GM23248 (cell line): Measurements from ENCODE around the gene ARHGEF5. TPM values are rescaled to one million over a fixed set of nuclear protein-coding genes. Genes with fewer than 3 reads are reported as not detected.

Source experiments
- DNase-seq: peaks from one replicate; pipeline ENCODE4 v3.0.0-alpha.2; 2015
- H2AFZ ChIP-seq: fragments of 200-600 bp; sonication (generic); 2 replicates; pipeline ENCODE4 v1.6.1; 2016; ENCODE audit warnings: antibody characterized with exemption
- H3F3A ChIP-seq: fragments of 200-600 bp; sonication (generic); 2 replicates; pipeline ENCODE4 v1.6.1; 2016; ENCODE audit warnings: mild to moderate bottlenecking, antibody characterized with exemption, mixed run types; ENCODE audit not compliant: insufficient read depth
- H3K27ac ChIP-seq: fragments of 200-600 bp; sonication (generic); 2 replicates; pipeline ENCODE4 v1.5.1; 2016; ENCODE audit warnings: mild to moderate bottlenecking
- H3K27me3 ChIP-seq: fragments of 200-600 bp; sonication (generic); replicated peaks from 2 replicates; pipeline ENCODE4 v1.6.1; 2016; ENCODE audit warnings: mild to moderate bottlenecking; ENCODE audit not compliant: insufficient read depth
- H3K36me3 ChIP-seq: fragments of 200-600 bp; sonication (generic); 2 replicates; pipeline ENCODE4 v1.6.1; 2016; ENCODE audit warnings: low read depth, mild to moderate bottlenecking
- H3K4me1 ChIP-seq: fragments of 200-600 bp; sonication (generic); 2 replicates; pipeline ENCODE4 v1.6.1; 2016; ENCODE audit warnings: mild to moderate bottlenecking; ENCODE audit not compliant: insufficient read depth
- H3K4me2 ChIP-seq: fragments of 200-600 bp; sonication (generic); one replicate; pipeline ENCODE4 v1.6.1; 2016; ENCODE audit warnings: mild to moderate bottlenecking; ENCODE audit not compliant: unreplicated experiment
- H3K4me3 ChIP-seq: fragments of 200-600 bp; sonication (generic); 2 replicates; pipeline ENCODE4 v1.5.1; 2016; ENCODE audit warnings: mild to moderate bottlenecking
- H3K79me2 ChIP-seq: fragments of 200-600 bp; sonication (generic); 2 replicates; pipeline ENCODE4 v1.6.1; 2016; ENCODE audit warnings: mild to moderate bottlenecking; ENCODE audit not compliant: insufficient read depth
- H3K9ac ChIP-seq: fragments of 200-600 bp; sonication (generic); 2 replicates; pipeline ENCODE4 v1.6.1; 2016; ENCODE audit warnings: mild to moderate bottlenecking
- H3K9me2 ChIP-seq: fragments of 200-600 bp; sonication (generic); 2 replicates; pipeline ENCODE4 v1.6.1; 2016; ENCODE audit warnings: mixed run types, mild to moderate bottlenecking, moderate library complexity; ENCODE audit not compliant: insufficient read depth
- H3K9me3 ChIP-seq: fragments of 200-600 bp; sonication (generic); one replicate; pipeline ENCODE4 v1.6.1; 2017; ENCODE audit warnings: low read depth
- H4K20me1 ChIP-seq: fragments of 200-600 bp; sonication (generic); 2 replicates; pipeline ENCODE4 v1.6.0; 2016; ENCODE audit not compliant: insufficient read depth
- EZH2 ChIP-seq: fragments of 200-600 bp; sonication (generic); IDR thresholded peaks from 2 replicates; pipeline ENCODE4 v1.6.1; 2018; ENCODE audit warnings: antibody characterized with exemption, mild to moderate bottlenecking; ENCODE audit not compliant: insufficient read depth, poor library complexity, severe bottlenecking
- EZH2phosphoT487 ChIP-seq: fragments of 200-600 bp; sonication (generic); IDR thresholded peaks from 2 replicates; pipeline ENCODE4 v1.6.1; 2018; ENCODE audit warnings: antibody characterized with exemption, moderate library complexity, mild to moderate bottlenecking, low read depth; ENCODE audit not compliant: insufficient read depth
- WGBS, 2 experiments: methylation state at CpG; one replicate each; pipeline ENCODE4 v1.1.6; 2015 to 2017; ENCODE audit warnings: low lambda C conversion rate in 2 of 2, low coverage in 1 of 2; ENCODE audit errors: missing lambda C conversion rate in 2 of 2; 5-methylcytosine and 5-hydroxymethylcytosine counted together
- in situ Hi-C: fragments of 300-500 bp; cut with MboI; formaldehyde crosslinking; loops from 2 replicates; pipeline ENCODE4 v1.15.0; 2020
- polyA plus RNA-seq: library from polyadenylated mRNA; unstranded; fragments of >200 nt; fragmentation: Nextera tagmentation; extraction: Ambion mirVana; gene quantifications from 2 replicates; pipeline ENCODE4 v1.2.1, GENCODE V29; 2016
- total RNA-seq: library from RNA; depleted of rRNA; stranded (reverse); fragments of >200 nt; shearing (Covaris generic); gene quantifications from 2 replicates; pipeline ENCODE4 v1.2.3, GENCODE V29; 2014

ARHGEF5 gene
- total and polyA plus RNA-seq, 2 experiments from 2014 or later: 2.4 to 2.9 TPM

DNA sequence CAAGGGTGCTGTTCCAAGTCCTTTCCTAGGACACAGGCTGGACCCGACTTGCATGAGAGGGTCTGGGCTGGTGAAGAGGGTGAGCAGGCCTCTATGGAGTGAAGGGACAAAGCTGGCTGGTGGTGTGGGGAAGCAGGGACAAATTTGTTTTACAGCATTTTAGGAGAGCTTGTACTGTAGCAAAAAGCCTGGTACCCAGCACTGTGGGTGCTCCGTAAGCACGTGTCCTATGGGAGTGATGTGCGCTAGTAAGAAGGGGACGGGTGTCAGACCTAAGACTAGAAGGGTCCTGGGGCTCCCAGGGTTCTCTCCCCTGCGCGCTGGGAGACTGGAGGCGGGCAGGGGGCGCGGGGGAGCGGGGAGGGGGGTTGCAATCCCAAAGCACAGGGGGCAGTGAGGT, 47.9 kb downstream of the ARHGEF5 start:
- no peaks in the 10 kb centered on the region for H3F3A ChIP-seq
- 79 to 91% methylated on average over 4 to 11 of the region's 11 CpGs for WGBS, 2 experiments
- H2AFZ ChIP-seq: no peak overlapping the region
- H3K79me2 ChIP-seq: no peaks in the 10 kb centered on the region
- H3K4me2 ChIP-seq: no peak overlapping the region
- no peak overlapping the region for H3K9ac ChIP-seq
- no peaks in the 10 kb centered on the region for H3K9me3 ChIP-seq
- no peaks in the 10 kb centered on the region for H4K20me1 ChIP-seq
- no peak overlapping the region for H3K4me3 ChIP-seq
- no peaks in the 10 kb centered on the region for H3K9me2 ChIP-seq
- in situ Hi-C loops: no loop called here
- H3K36me3 ChIP-seq: no peaks in the 10 kb centered on the region
- no peaks in the 10 kb centered on the region for H3K4me1 ChIP-seq
- no peaks in the 10 kb centered on the region for H3K27me3 ChIP-seq
- H3K27ac ChIP-seq: no peak overlapping the region
- DNase-seq: no peak
- TF ChIP-seq EZH2phosphoT487: no peak
- TF ChIP-seq EZH2: no peak

DNA sequence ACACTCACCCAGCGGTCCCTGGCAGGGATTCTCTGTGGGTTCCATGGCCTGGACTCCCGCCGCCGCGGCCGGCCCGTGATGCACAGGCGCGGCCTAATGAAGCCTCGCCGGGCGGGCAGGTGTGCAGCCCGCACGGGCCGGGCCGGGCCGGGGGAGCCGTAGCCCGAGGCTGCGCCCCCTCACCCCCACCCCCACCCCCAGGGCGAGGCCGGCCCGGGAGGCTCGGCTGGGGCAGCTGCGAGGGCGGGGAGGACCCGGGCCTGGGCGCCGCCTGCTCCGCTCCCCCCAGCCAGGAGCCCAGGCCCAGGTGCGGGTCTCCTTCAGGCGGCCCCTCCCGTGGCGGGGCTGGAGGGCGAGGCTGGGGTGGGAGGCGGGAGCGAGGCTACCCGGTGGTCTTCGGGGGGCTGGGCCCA, 48.5 kb downstream of the ARHGEF5 start, which contains the start of gene NOBOX:
Gene NOBOX (minus strand): TSS at position 45 of the 413 bp plus-strand sequence.
- in situ Hi-C loops: no loop called here
- TF ChIP-seq EZH2 (no peak), EZH2phosphoT487 (no peak)
- Histone ChIP-seq H3K9ac (no peak within 1 kb of the TSS), H3K4me2 (no peak within 1 kb of the TSS), H3F3A (no peaks in the 10 kb centered on the region), H3K79me2 (no peaks in the 10 kb centered on the region), H4K20me1 (no peaks in the 10 kb centered on the region), H3K9me2 (no peaks in the 10 kb centered on the region), H3K4me3 (no peak within 1 kb of the TSS), H3K36me3 (no peaks in the 10 kb centered on the region), H3K4me1 (no peaks in the 10 kb centered on the region), H2AFZ (no peak within 1 kb of the TSS), H3K9me3 (no peaks in the 10 kb centered on the region), H3K27ac (no peak within 1 kb of the TSS), H3K27me3 (no peaks in the 10 kb centered on the region)
- DNase-seq: no peak
- WGBS, 2 experiments: 78 to 82% methylated on average over 14 to 35 of the region's 39 CpGs

GRCh38 chr7:144404946-144405345, 49.7 kb downstream of the ARHGEF5 start:
- no peak for DNase-seq

GRCh38 chr7:144407266-144407931, 52.2 kb downstream of the ARHGEF5 start:
- no peak for DNase-seq
- Histone ChIP-seq H3K79me2 (no peaks in the 10 kb centered on the region), H3K9me3 (no peaks in the 10 kb centered on the region), H3K9ac (no peak overlapping the region), H2AFZ (no peak overlapping the region), H3K27ac (no peak overlapping the region), H3K4me3 (no peak overlapping the region), H3F3A (no peaks in the 10 kb centered on the region), H3K36me3 (no peaks in the 10 kb centered on the region), H3K4me2 (no peak overlapping the region), H3K27me3 (0 out of 2 replicates have a peak, but pooled peaks cover 3% of the 10 kb centered on the region), H4K20me1 (no peaks in the 10 kb centered on the region), H3K9me2 (no peaks in the 10 kb centered on the region), H3K4me1 (no peaks in the 10 kb centered on the region)
- in situ Hi-C loops: no loop called here
- 34 to 37% methylated on average over 12 of the region's 12 CpGs for WGBS, 2 experiments
- TF ChIP-seq EZH2phosphoT487 (no peak), EZH2 (no peak)

More at GRCh38 chr7:144404946-144405345, 49.7 kb downstream of the ARHGEF5 start:
- Histone ChIP-seq H3K9ac (no peak overlapping the region), H3K79me2 (no peaks in the 10 kb centered on the region), H3K4me2 (no peak overlapping the region), H3K9me2 (no peaks in the 10 kb centered on the region), H2AFZ (no peak overlapping the region), H3K9me3 (no peaks in the 10 kb centered on the region), H3F3A (no peaks in the 10 kb centered on the region), H3K27me3 (0 out of 2 replicates have a peak, but pooled peaks cover 3% of the 10 kb centered on the region), H3K4me3 (no peak overlapping the region), H3K36me3 (no peaks in the 10 kb centered on the region), H3K27ac (no peak overlapping the region), H4K20me1 (no peaks in the 10 kb centered on the region), H3K4me1 (no peaks in the 10 kb centered on the region)
- TF ChIP-seq EZH2phosphoT487 (no peak), EZH2 (no peak)
- WGBS, 2 experiments: 40 to 48% methylated on average over 4 of the region's 4 CpGs
- in situ Hi-C loops: no loop called here

DNA sequence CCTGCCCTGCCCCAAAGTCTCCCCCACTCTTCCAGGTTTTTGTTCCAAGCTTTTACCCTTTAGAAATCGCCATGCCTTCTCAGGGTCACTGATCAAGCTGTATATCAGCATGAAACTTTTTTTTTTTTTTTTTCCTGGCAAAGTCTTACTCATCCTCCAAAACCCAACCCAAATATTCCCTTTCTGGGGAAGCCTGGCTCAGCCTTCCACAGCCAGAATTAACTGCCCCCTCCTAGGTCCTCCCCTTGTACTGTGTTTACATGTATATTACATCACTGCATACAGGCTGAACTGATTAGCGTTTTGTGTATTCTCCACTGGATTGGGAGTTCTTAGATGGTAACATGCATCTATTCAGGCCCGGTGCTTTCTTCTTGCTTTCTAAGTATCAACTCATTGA, 52.9 kb downstream of the ARHGEF5 start:
- Histone ChIP-seq H3K27ac (no peak overlapping the region), H3K4me1 (no peaks in the 10 kb centered on the region), H3K9me2 (no peaks in the 10 kb centered on the region), H3K4me3 (no peak overlapping the region), H3K9me3 (no peaks in the 10 kb centered on the region), H2AFZ (no peak overlapping the region), H3K9ac (no peak overlapping the region), H3K27me3 (0 out of 2 replicates have a peak, but pooled peaks cover 3% of the 10 kb centered on the region), H3K79me2 (no peaks in the 10 kb centered on the region), H3F3A (no peaks in the 10 kb centered on the region), H3K4me2 (no peak overlapping the region), H4K20me1 (no peaks in the 10 kb centered on the region), H3K36me3 (no peaks in the 10 kb centered on the region)
- DNase-seq: no peak
- WGBS, 2 experiments: 32 to 37% methylated on average over 3 of the region's 3 CpGs
- in situ Hi-C loops: no loop called here
- TF ChIP-seq EZH2phosphoT487 (no peak), EZH2 (no peak)
